Loucy (cell line): ENCODE measurements around the gene CPAMD8.

Experiments used
- CTCF ChIP-seq: fragments of 200-600 bp; sonication (generic); conservative IDR thresholded peaks from 2 replicates; pipeline ENCODE4 v1.5.1; 2014; ENCODE audit warnings: mild to moderate bottlenecking, antibody characterized with exemption, low read length
- EZH2phosphoT487 ChIP-seq: fragments of 200-600 bp; IDR thresholded peaks from 2 replicates; pipeline ENCODE4 v1.6.1; 2018; ENCODE audit warnings: antibody characterized with exemption, mild to moderate bottlenecking, moderate library complexity, borderline replicate concordance

- TF ChIP-seq CTCF (no peak), EZH2phosphoT487 (no peak)
Observed at GRCh38 chr19:17011485-17011884, 15.1 kb downstream of the CPAMD8 start.
